AG04449 (cell line): Measurements from ENCODE around the gene TNFAIP3.

Source experiments
- CTCF ChIA-PET: fragments of 350-600 bp; formaldehyde crosslinking; extraction: SDS; loops from one replicate; lab custom pipeline; 2021; ENCODE audit warnings: antibody characterized with exemption; lab: Yijun Ruan, JAX
- POLR2A ChIA-PET: fragments of 400-600, 350-600 bp; formaldehyde crosslinking; extraction: SDS; loops from one replicate; lab custom pipeline; 2020; ENCODE audit warnings: antibody characterized with exemption, inconsistent platforms; lab: Yijun Ruan, JAX
- DNase-seq: peaks from one replicate; pipeline ENCODE4 v3.0.0-alpha.2; 2010; ENCODE audit warnings: low read depth, low spot score
- H3K4me3 ChIP-seq: 2 replicates; pipeline ENCODE4 v1.5.1; 2011; ENCODE audit warnings: low read depth, mild to moderate bottlenecking, control low read depth, low read length
- CTCF ChIP-seq: IDR thresholded peaks from one replicate; pipeline ENCODE4 v1.5.1; 2011; ENCODE audit warnings: mild to moderate bottlenecking, moderate library complexity, low read length, control low read depth, inconsistent platforms; ENCODE audit not compliant: insufficient read depth; ENCODE audit errors: missing control alignments

TNFAIP3 gene

GRCh38 chr6:137863091-137863797, 3.8 kb upstream of the TNFAIP3 start:
- H3K4me3 ChIP-seq, result no peak overlapping the region
- ChIA-PET CTCF (interaction anchor here (1.0 to 16.0 kb wide), 4 partner anchors 77 to 159 kb away, joined by 3 to 262 read pairs (median 13); no protein-coding TSS in a partner anchor), POLR2A (no interaction called here)

GRCh38 chr6:137864812-137865508, 2.1 kb upstream of the TNFAIP3 start:
- H3K4me3 ChIP-seq, result no peak overlapping the region

More at GRCh38 chr6:137863091-137863797, 3.8 kb upstream of the TNFAIP3 start:
- TF ChIP-seq CTCF, result no peak
- no peak for DNase-seq

GRCh38 chr6:137866200-137866913, 702 bp upstream of the TNFAIP3 start:
- no peak for TF ChIP-seq CTCF
- DNase-seq, result no peak
- H3K4me3 ChIP-seq, result peak overlapping the region; percentile 58
- ChIA-PET CTCF (interaction anchor here (0.6 to 16.0 kb wide), 30 partner anchors 8 to 168 kb away, joined by 3 to 262 read pairs (median 5); no protein-coding TSS in a partner anchor), POLR2A (interaction anchor here (1.0 kb wide), 1 partner anchor 15 kb away, joined by 3 read pairs; no protein-coding TSS in a partner anchor)

More at GRCh38 chr6:137864812-137865508, 2.1 kb upstream of the TNFAIP3 start:
- CTCF ChIA-PET, result interaction anchor here (0.9 to 16.0 kb wide), 5 partner anchors 65 to 160 kb away, joined by 4 to 262 read pairs (median 17); no protein-coding TSS in a partner anchor
- no peak for TF ChIP-seq CTCF
- no peak for DNase-seq
- POLR2A ChIA-PET, result no interaction called here

- no peak for TF ChIP-seq CTCF
- CTCF ChIA-PET, result interaction anchor here (0.6 to 16.0 kb wide), 42 partner anchors 8 to 176 kb away, joined by 3 to 262 read pairs (median 4); no protein-coding TSS in a partner anchor
- POLR2A ChIA-PET, result interaction anchor here (0.6 to 1.0 kb wide), 4 partner anchors 13 to 79 kb away, joined by 3 read pairs; no protein-coding TSS in a partner anchor
- no peak for DNase-seq
- peak overlapping the region; percentile 92 for H3K4me3 ChIP-seq
These were observed 838 bp downstream of the TNFAIP3 start for GRCh38 chr6:137867685-137868509.

GRCh38 chr6:137868721-137869548, 1.9 kb downstream of the TNFAIP3 start:
- POLR2A ChIA-PET, result interaction anchor here (0.6 kb wide), 2 partner anchors 12 to 78 kb away, joined by 3 read pairs; no protein-coding TSS in a partner anchor
- peak overlapping the region; percentile 92 for H3K4me3 ChIP-seq
- DNase-seq, result no peak
- TF ChIP-seq CTCF, result no peak
- CTCF ChIA-PET, result interaction anchor here (1.8 to 16.0 kb wide), 9 partner anchors 13 to 171 kb away, joined by 5 to 262 read pairs (median 33); no protein-coding TSS in a partner anchor
